DND-41 (cell line): Measurements from ENCODE around the gene CACNB2.
"Not testable (repeated sequence)": the region's sequence is repeated elsewhere in the genome, so short reads cannot be mapped to it uniquely, and the experiment has no call there.

Experiments
- ATAC-seq: fragments of 200-7000 bp; cut with Tn5 transposase; 3 replicates; pipeline ENCODE4 v1.9.1; 2021; ENCODE audit warnings: low read depth; ENCODE audit not compliant: insufficient read depth
- DNase-seq: peaks from one replicate; pipeline ENCODE4 v3.0.0-alpha.2; 2020
- H2AFZ ChIP-seq: 2 replicates; pipeline ENCODE4 v1.6.0; 2012; ENCODE audit warnings: low read depth, low read length
- H3K27ac ChIP-seq: 2 replicates; pipeline ENCODE4 v1.5.1; 2012; ENCODE audit warnings: low read length, inconsistent platforms
- H3K27me3 ChIP-seq: fragments of 200-600 bp; sonication (generic); 2 replicates; pipeline ENCODE4 v1.6.0; 2012; ENCODE audit warnings: low read length, mild to moderate bottlenecking, inconsistent platforms; ENCODE audit not compliant: insufficient read depth, poor library complexity
- H3K36me3 ChIP-seq: 2 replicates; pipeline ENCODE4 v1.5.1; 2012; ENCODE audit warnings: low read length, inconsistent platforms; ENCODE audit not compliant: insufficient read depth
- H3K4me1 ChIP-seq: 2 replicates; pipeline ENCODE4 v1.5.1; 2012; ENCODE audit warnings: mild to moderate bottlenecking, low read length; ENCODE audit not compliant: insufficient read depth
- H3K4me2 ChIP-seq: 2 replicates; pipeline ENCODE4 v1.6.0; 2012; ENCODE audit warnings: mild to moderate bottlenecking, moderate library complexity, low read length, inconsistent platforms; ENCODE audit not compliant: insufficient read depth
- H3K4me3 ChIP-seq, 2 experiments: fragments of 200-600 bp in 1 of 2; shearing (Covaris generic) in 1 of 2; 2 replicates each; pipeline ENCODE4 v1.5.1; 2012 to 2016; ENCODE audit warnings: inconsistent platforms in 2 of 2, low read length in 2 of 2, mild to moderate bottlenecking in 2 of 2, low read depth in 1 of 2, moderate library complexity in 1 of 2
- H3K79me2 ChIP-seq: 2 replicates; pipeline ENCODE4 v1.6.0; 2012; ENCODE audit warnings: low read length, inconsistent platforms; ENCODE audit not compliant: insufficient read depth
- H3K9ac ChIP-seq: 2 replicates; pipeline ENCODE4 v1.6.0; 2012; ENCODE audit warnings: low read depth, mild to moderate bottlenecking, inconsistent platforms, low read length, moderate library complexity
- H3K9me3 ChIP-seq: 2 replicates; pipeline ENCODE4 v1.5.1; 2012; ENCODE audit warnings: low read length, moderate library complexity, mild to moderate bottlenecking, inconsistent platforms; ENCODE audit not compliant: insufficient read depth, severe bottlenecking
- H4K20me1 ChIP-seq: 2 replicates; pipeline ENCODE4 v1.6.0; 2012; ENCODE audit warnings: low read length; ENCODE audit not compliant: insufficient read depth
- EZH2 ChIP-seq: IDR thresholded peaks from 3 replicates; pipeline ENCODE4 v1.6.1; 2012; ENCODE audit warnings: borderline replicate concordance, low read depth, mild to moderate bottlenecking, moderate library complexity, low read length, inconsistent platforms; ENCODE audit not compliant: severe bottlenecking
- TF ChIP-seq, protein P1 (sequence below): IDR thresholded peaks from 2 replicates; pipeline ENCODE4 v1.5.1; 2012; ENCODE audit warnings: borderline replicate concordance, low read length, moderate library complexity, mild to moderate bottlenecking; ENCODE audit not compliant: poor library complexity, severe bottlenecking; ENCODE audit errors: extremely low read depth

Gene CACNB2

DNA sequence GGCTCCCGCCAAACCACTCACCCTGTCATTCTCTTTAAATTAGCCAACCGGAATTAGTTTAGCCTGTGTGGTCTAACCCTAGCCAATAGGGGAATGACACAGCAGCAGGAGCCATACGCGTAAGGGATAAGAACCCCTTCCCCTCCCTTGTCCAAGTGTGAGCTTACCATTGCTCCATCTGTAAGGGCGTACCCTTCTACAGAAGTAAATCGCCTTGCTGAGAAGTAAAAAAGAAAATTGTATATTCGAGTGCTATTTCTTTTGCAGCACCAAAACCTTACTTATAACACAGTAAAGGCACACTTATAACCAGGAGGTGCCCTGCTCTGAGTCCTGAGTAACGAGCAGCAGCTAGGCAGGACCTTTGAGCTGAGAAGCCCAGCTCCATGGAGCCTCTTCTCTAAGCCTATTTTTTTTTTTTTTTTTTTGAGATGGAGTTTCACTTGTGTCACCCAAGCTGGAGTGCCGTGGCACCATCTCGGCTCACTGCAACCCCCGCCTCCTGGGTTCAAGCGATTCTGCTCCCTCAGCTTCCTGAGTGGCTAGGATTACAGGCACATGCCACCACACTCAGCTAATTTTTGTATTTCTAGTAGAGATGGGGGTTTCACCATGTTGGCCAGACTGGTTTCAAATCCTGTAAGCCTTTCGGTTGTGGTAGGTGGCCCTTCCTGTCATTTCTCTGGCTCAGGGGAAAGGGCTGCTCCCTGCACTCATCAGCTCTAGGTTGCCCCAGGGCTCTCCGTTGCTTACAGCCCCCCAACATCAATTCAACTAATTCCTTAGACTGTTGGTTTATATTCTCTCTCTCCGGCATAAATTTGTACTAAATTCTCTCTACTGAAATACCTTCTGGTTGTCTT is 437.8 kb downstream of the CACNB2 start:
- peaks cover 53% of the 10 kb centered on the region for H3K36me3 ChIP-seq
- no peaks in the 10 kb centered on the region for H4K20me1 ChIP-seq
- no peak overlapping the region for H3K4me2 ChIP-seq
- H3K4me3 ChIP-seq: no peak overlapping the region
- H3K9ac ChIP-seq: no peak overlapping the region
- H3K27ac ChIP-seq: no peak overlapping the region
- peaks cover 23% of the 10 kb centered on the region for H3K9me3 ChIP-seq
- H3K27me3 ChIP-seq: no peaks in the 10 kb centered on the region
- TF ChIP-seq, protein P1, sequence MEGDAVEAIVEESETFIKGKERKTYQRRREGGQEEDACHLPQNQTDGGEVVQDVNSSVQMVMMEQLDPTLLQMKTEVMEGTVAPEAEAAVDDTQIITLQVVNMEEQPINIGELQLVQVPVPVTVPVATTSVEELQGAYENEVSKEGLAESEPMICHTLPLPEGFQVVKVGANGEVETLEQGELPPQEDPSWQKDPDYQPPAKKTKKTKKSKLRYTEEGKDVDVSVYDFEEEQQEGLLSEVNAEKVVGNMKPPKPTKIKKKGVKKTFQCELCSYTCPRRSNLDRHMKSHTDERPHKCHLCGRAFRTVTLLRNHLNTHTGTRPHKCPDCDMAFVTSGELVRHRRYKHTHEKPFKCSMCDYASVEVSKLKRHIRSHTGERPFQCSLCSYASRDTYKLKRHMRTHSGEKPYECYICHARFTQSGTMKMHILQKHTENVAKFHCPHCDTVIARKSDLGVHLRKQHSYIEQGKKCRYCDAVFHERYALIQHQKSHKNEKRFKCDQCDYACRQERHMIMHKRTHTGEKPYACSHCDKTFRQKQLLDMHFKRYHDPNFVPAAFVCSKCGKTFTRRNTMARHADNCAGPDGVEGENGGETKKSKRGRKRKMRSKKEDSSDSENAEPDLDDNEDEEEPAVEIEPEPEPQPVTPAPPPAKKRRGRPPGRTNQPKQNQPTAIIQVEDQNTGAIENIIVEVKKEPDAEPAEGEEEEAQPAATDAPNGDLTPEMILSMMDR: no peak
- TF ChIP-seq EZH2: no peak
- DNase-seq (no peak), ATAC-seq (no peak)
- no peak overlapping the region for H2AFZ ChIP-seq
- peaks cover 16% of the 10 kb centered on the region for H3K4me1 ChIP-seq
- H3K79me2 ChIP-seq: no peaks in the 10 kb centered on the region

DNA sequence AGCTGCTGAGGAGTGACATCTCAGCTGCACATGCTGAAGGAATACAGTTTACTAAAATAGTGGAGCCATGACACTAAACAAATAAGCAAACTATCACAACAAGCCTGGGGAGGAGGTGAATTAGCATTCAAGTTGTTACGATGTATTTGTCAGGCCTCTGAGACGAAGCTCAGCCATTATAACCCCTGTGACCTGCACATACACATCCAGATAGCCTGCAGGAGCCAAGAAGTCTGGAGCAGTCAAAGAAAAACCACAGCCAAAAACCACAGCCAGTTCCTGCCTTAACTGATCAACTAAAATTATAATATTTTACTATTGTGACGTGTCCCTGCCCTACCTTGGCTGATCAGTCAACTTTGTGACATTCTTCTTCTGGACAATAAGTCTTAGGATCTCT is 442.6 kb downstream of the CACNB2 start:
- Histone ChIP-seq H4K20me1 (no peaks in the 10 kb centered on the region), H3K4me3 (no peak overlapping the region), H3K27me3 (no peaks in the 10 kb centered on the region), H3K4me1 (peaks cover 28% of the 10 kb centered on the region), H3K79me2 (no peaks in the 10 kb centered on the region), H3K4me2 (peak overlapping the region; percentile 16), H3K27ac (peak overlapping the region; percentile 75), H3K9me3 (peaks cover 20% of the 10 kb centered on the region), H3K36me3 (peaks cover 65% of the 10 kb centered on the region), H3K9ac (peak overlapping the region; percentile 22; the same call in 1 of the 2 replicates), H2AFZ (no peak overlapping the region; the same call in 1 of the 2 replicates)
- TF ChIP-seq, protein P1: no peak
- TF ChIP-seq EZH2: no peak
- DNase-seq (peak; percentile 59), ATAC-seq (peak; percentile 90)

DNA sequence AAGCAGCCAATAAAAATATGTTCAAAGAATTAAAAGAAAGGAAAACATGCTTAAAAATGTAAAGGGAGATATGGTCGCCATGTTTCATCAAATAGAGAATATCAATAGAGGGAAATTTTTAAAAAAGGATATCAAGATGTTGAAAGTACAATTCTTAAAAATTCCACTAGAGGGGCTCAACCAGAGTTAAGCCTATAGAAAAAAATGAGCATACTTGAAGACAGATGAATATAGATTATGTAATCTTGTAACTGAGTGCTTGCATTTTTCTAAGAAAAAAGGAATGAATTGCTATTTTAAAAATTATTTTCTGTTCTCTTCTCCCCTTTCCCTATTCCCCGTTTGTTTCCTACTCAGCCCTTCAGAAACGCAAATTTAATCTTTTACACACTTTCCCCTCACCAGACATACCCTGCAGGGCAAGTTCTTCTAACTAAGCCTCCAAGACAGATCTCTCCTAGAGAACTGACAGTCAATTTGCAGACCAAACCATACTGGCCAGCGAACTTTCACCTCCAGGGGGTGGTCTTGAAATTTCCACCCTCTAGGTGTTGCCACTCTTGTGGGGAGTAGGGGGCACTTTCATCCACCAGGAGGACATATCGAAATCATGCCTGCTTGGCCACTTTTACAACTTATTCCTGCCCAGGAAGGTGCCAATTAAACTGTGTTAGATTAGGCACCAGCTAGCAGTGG is 443.5 kb downstream of the CACNB2 start:
- Histone ChIP-seq H3K27me3 (no peaks in the 10 kb centered on the region), H3K4me2 (peak overlapping the region; percentile 16), H4K20me1 (no peaks in the 10 kb centered on the region), H3K27ac (peak overlapping the region; percentile 75), H3K9ac (peak overlapping the region; percentile 22; the same call in 1 of the 2 replicates), H3K9me3 (peaks cover 10% of the 10 kb centered on the region), H2AFZ (no peak overlapping the region), H3K36me3 (peaks cover 63% of the 10 kb centered on the region), H3K4me3 (no peak overlapping the region; a peak in 1 of 4 replicates), H3K4me1 (peaks cover 28% of the 10 kb centered on the region), H3K79me2 (no peaks in the 10 kb centered on the region)
- no peak for DNase-seq
- no peak for ATAC-seq
- TF ChIP-seq EZH2: no peak
- TF ChIP-seq, protein P1: peak; percentile 40

DNA sequence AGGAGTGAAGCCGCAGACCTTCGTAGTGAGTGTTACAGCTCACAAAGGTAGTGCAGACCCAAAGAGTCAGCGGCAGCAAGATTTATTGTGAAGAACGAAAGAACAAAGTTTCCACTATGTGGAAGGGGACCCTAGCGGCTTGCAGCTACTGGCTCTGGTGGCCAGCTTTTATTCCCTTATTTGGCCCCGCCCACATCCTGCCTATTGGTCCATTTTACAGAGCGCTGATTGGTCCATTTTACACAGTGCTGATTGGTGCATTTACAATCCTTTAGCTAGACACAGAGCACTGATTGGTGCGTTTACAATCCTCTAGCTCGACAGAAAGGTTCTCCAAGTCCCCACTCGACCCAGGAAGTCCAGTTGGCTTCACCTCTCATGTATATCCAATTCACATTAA is 446.4 kb downstream of the CACNB2 start:
- H3K4me1 ChIP-seq: peaks cover 26% of the 10 kb centered on the region
- not testable (repeated sequence) for H3K79me2 ChIP-seq, H3K4me2 ChIP-seq, H3K27ac ChIP-seq, H3K27me3 ChIP-seq, H2AFZ ChIP-seq, H3K4me3 ChIP-seq, DNase-seq, H4K20me1 ChIP-seq, ATAC-seq, H3K9me3 ChIP-seq, H3K9ac ChIP-seq
- peaks cover 43% of the 10 kb centered on the region for H3K36me3 ChIP-seq

DNA sequence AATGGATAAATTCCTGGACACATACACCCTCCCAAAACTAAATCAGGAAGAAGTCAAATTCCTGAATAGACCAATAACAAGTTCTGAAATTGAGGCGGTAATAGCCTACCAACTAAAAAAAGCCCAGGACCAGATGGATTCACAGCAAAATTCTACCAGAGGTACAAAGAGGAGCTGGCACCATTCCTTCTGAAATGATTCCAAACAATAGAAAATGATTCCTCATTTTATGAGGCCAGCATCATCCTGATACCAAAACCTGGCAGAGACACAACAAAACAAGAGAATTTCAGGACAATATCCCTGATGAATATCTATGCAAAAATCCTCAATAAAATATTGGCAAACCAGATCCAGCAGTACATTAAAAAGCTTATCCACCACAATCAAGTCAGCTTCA is 450.9 kb downstream of the CACNB2 start:
- not testable (repeated sequence) for ATAC-seq, H3K9ac ChIP-seq, H4K20me1 ChIP-seq, H3K9me3 ChIP-seq, H3K4me3 ChIP-seq, H3K79me2 ChIP-seq, H2AFZ ChIP-seq, DNase-seq, H3K27ac ChIP-seq, H3K4me1 ChIP-seq, H3K27me3 ChIP-seq, H3K4me2 ChIP-seq
- H3K36me3 ChIP-seq: peaks cover 35% of the 10 kb centered on the region
